NCI-H226 (cell line): ENCODE results near the gene RXFP1.
"Not testable (repeated sequence)": the region's sequence is repeated elsewhere in the genome, so short reads cannot be mapped to it uniquely, and the experiment has no call there.

Experiments
- DNase-seq: peaks from one replicate; pipeline ENCODE4 v3.0.0-alpha.2; 2015

RXFP1 gene

GRCh38 chr4:158621729-158622128 is 100.0 kb downstream of the RXFP1 start:
- DNase-seq: no peak

GRCh38 chr4:158622251-158622650 is 100.6 kb downstream of the RXFP1 start:
- DNase-seq: peak; percentile 29

GRCh38 chr4:158624889-158625478 is 103.3 kb downstream of the RXFP1 start:
- DNase-seq: peak; percentile 28

GRCh38 chr4:158625544-158625943 is 103.9 kb downstream of the RXFP1 start:
- no peak for DNase-seq

GRCh38 chr4:158630893-158631292 is 109.2 kb downstream of the RXFP1 start:
- DNase-seq: peak; percentile 49

GRCh38 chr4:158636619-158637018 is 114.9 kb downstream of the RXFP1 start:
- no peak for DNase-seq

- no peak for DNase-seq
Measured at GRCh38 chr4:158644356-158644755, 122.7 kb downstream of the RXFP1 start.

GRCh38 chr4:158644760-158645159 is 123.1 kb downstream of the RXFP1 start:
- DNase-seq: no peak

- peak; percentile 74 for DNase-seq
Measured at GRCh38 chr4:158649111-158649680, 127.5 kb downstream of the RXFP1 start.

- no peak for DNase-seq
Measured at GRCh38 chr4:158652920-158653319, 131.2 kb downstream of the RXFP1 start.

GRCh38 chr4:158656439-158656838 is 134.8 kb downstream of the RXFP1 start:
- DNase-seq: no peak

- no peak for DNase-seq
Measured at GRCh38 chr4:158657291-158657690, 135.6 kb downstream of the RXFP1 start.

GRCh38 chr4:158663255-158663654 is 141.6 kb downstream of the RXFP1 start:
- DNase-seq: not testable (repeated sequence)

- peak; percentile 66 for DNase-seq
Measured at GRCh38 chr4:158663707-158664625, 142.3 kb downstream of the RXFP1 start.

- DNase-seq: no peak
Measured at GRCh38 chr4:158664806-158665205, 143.1 kb downstream of the RXFP1 start.

- DNase-seq: no peak
Measured at GRCh38 chr4:158666892-158667291, 145.2 kb downstream of the RXFP1 start.

- DNase-seq: peak; percentile 18
Measured at GRCh38 chr4:158667651-158668198, 146.0 kb downstream of the RXFP1 start.

- DNase-seq: no peak
Measured at GRCh38 chr4:158669310-158669709, 147.6 kb downstream of the RXFP1 start.

GRCh38 chr4:158670975-158671664 is 149.4 kb downstream of the RXFP1 start:
- peak; percentile 72 for DNase-seq

- DNase-seq: no peak
Measured at GRCh38 chr4:158671665-158671914, 149.9 kb downstream of the RXFP1 start, which contains the start of gene C4orf46. TSS of gene C4orf46 (minus strand) at chr4:158671887. CDS start at chr4:158671801, 86 bp downstream.

- DNase-seq: peak; percentile 98
Measured at GRCh38 chr4:158671915-158672806, 150.5 kb downstream of the RXFP1 start, which contains the start of gene ETFDH. TSS of gene ETFDH (plus strand) at chr4:158672296. CDS start at chr4:158672457, 161 bp downstream.

GRCh38 chr4:158673633-158674032 is 152.0 kb downstream of the RXFP1 start:
- DNase-seq: no peak
